Endothelial cell of umbilical vein (primary cell): Measurements from ENCODE around the gene JAZF1. TPM values are rescaled to one million over a fixed set of nuclear protein-coding genes. Genes with fewer than 3 reads are reported as not detected.

Source experiments
- BruUV-seq: library from RNA; stranded (reverse); fragments of 400-500 nt; replicated peaks from 2 replicates; lab custom pipeline; 2021; lab: Mats Ljungman, UMichigan
- CTCF ChIA-PET: fragments of 300-600, 350-600 bp; sonication (Branson Sonifier 250); formaldehyde crosslinking; loops from one replicate; lab custom pipeline; 2021; ENCODE audit warnings: antibody characterized with exemption, inconsistent platforms; lab: Charles Lee
- POLR2A ChIA-PET: fragments of 300-600, 350-600 bp; sonication (Branson Sonifier 250); formaldehyde crosslinking; loops from one replicate; lab custom pipeline; 2021; ENCODE audit warnings: antibody characterized with exemption, inconsistent platforms; lab: Charles Lee
- DNase-seq: peaks from one replicate; pipeline ENCODE4 v3.0.0-alpha.2; 2011; ENCODE audit warnings: low read depth, low spot score
- FAIRE-seq: peaks from 2 replicates; lab custom pipeline; 2011; peaks lifted over from hg19 to GRCh38; lab: Jason Lieb, UNC
- H2AFZ ChIP-seq: 2 replicates; pipeline ENCODE4 v1.6.0; 2012; ENCODE audit warnings: low read depth, low read length, control low read depth, inconsistent platforms
- H3K27ac ChIP-seq: 2 replicates; pipeline ENCODE4 v1.5.1; 2011; ENCODE audit warnings: low read depth, mild to moderate bottlenecking, control low read depth, low read length, moderate library complexity; ENCODE audit not compliant: insufficient read depth
- H3K27me3 ChIP-seq, 2 experiments: 2 replicates each; pipeline versions ENCODE4 v1.6.0 to v1.6.1; 2011; ENCODE audit warnings: low read length in 2 of 2, mixed read lengths in 1 of 2; ENCODE audit not compliant: control insufficient read depth in 2 of 2, insufficient read depth in 2 of 2
- H3K36me3 ChIP-seq, 2 experiments: 2 replicates in 1 of 2; 3 replicates in 1 of 2; pipeline ENCODE4 v1.5.1; 2011; ENCODE audit warnings: low read length in 2 of 2, mild to moderate bottlenecking in 1 of 2, moderate library complexity in 1 of 2; ENCODE audit not compliant: control insufficient read depth in 2 of 2, insufficient read depth in 2 of 2; ENCODE audit errors: extremely low read depth in 1 of 2
- H3K4me1 ChIP-seq: 3 replicates; pipeline ENCODE4 v1.5.1; 2011; ENCODE audit warnings: mild to moderate bottlenecking, low read length; ENCODE audit not compliant: control insufficient read depth, insufficient read depth; ENCODE audit errors: extremely low read depth
- H3K4me2 ChIP-seq: 2 replicates; pipeline ENCODE4 v1.6.1; 2011; ENCODE audit warnings: low read length, control low read depth, mixed read lengths; ENCODE audit not compliant: insufficient read depth
- H3K4me3 ChIP-seq, 3 experiments: fragments of 200-600 bp in 1 of 3; sonication (generic), shearing (Covaris generic) in 1 of 3; replicated peaks in 1 of 3; 2 replicates each; pipeline ENCODE4 v1.5.1; 2011 to 2016; ENCODE audit warnings: control low read depth in 3 of 3, low read length in 3 of 3, mild to moderate bottlenecking in 2 of 3, inconsistent platforms in 1 of 3, low read depth in 1 of 3, moderate library complexity in 1 of 3; ENCODE audit not compliant: insufficient read depth in 1 of 3
- H3K79me2 ChIP-seq: 2 replicates; pipeline ENCODE4 v1.6.0; 2012; ENCODE audit warnings: low read length, inconsistent platforms; ENCODE audit not compliant: control insufficient read depth, insufficient read depth
- H3K9ac ChIP-seq: replicated peaks from 2 replicates; pipeline ENCODE3; 2011; ENCODE audit warnings: low read length, control low read depth; ENCODE audit not compliant: insufficient read depth; ENCODE audit errors: extremely low read depth
- H3K9me1 ChIP-seq: replicated peaks from 3 replicates; pipeline ENCODE4 v1.6.0; 2011; ENCODE audit warnings: mild to moderate bottlenecking, low read length; ENCODE audit not compliant: control insufficient read depth, insufficient read depth; ENCODE audit errors: extremely low read depth
- H3K9me3 ChIP-seq: replicated peaks from 2 replicates; pipeline ENCODE4 v1.5.1; 2012; ENCODE audit warnings: low read length, inconsistent platforms; ENCODE audit not compliant: control insufficient read depth, insufficient read depth
- H4K20me1 ChIP-seq: replicated peaks from 2 replicates; pipeline ENCODE3; 2011; ENCODE audit warnings: mild to moderate bottlenecking, low read length; ENCODE audit not compliant: control insufficient read depth, insufficient read depth; ENCODE audit errors: extremely low read depth
- CTCF ChIP-seq, 2 donors: IDR thresholded peaks; 1 replicate in 1 of 2; 2 replicates in 1 of 2; pipeline ENCODE4 v1.5.1; 2011; ENCODE audit warnings: low read length in 2 of 2, mild to moderate bottlenecking in 2 of 2, moderate library complexity in 2 of 2, control low read depth in 1 of 2, inconsistent platforms in 1 of 2, low read depth in 1 of 2; ENCODE audit not compliant: insufficient read depth in 1 of 2; ENCODE audit errors: extremely low read depth in 1 of 2
- EZH2 ChIP-seq: IDR thresholded peaks from 2 replicates; pipeline ENCODE4 v1.6.1; 2012; ENCODE audit warnings: borderline replicate concordance, low read depth, mild to moderate bottlenecking, moderate library complexity, low read length, inconsistent platforms; ENCODE audit not compliant: severe bottlenecking
- FOS ChIP-seq: IDR thresholded peaks from 2 replicates; pipeline ENCODE4 v1.6.1; 2011; ENCODE audit warnings: mild to moderate bottlenecking, low read length, moderate library complexity, borderline replicate concordance; ENCODE audit not compliant: insufficient read depth
- GATA2 ChIP-seq: IDR thresholded peaks from 2 replicates; pipeline ENCODE4 v1.7.0; 2011; ENCODE audit warnings: low read depth, mild to moderate bottlenecking, moderate library complexity, mixed read lengths, low read length; ENCODE audit not compliant: insufficient read length, insufficient read depth
- JUN ChIP-seq: IDR thresholded peaks from 2 replicates; pipeline ENCODE4 v1.6.1; 2011; ENCODE audit warnings: borderline replicate concordance, low read depth; ENCODE audit not compliant: insufficient read length, insufficient read depth
- MYC ChIP-seq: IDR thresholded peaks from one replicate; pipeline ENCODE4 v1.6.1; 2011; ENCODE audit warnings: mild to moderate bottlenecking, low read depth, low read length
- POLR2A ChIP-seq: IDR thresholded peaks from 2 replicates; pipeline ENCODE4 v1.6.1; 2012; ENCODE audit warnings: low read depth, mild to moderate bottlenecking, control low read depth, low read length
- POLR2AphosphoS5 ChIP-seq: IDR thresholded peaks from 2 replicates; pipeline ENCODE4 v1.6.1; 2012; ENCODE audit warnings: low read depth, mild to moderate bottlenecking, control low read depth, low read length, moderate library complexity; ENCODE audit not compliant: insufficient read depth
- dilution Hi-C: fragments of 300-500 bp; cut with MboI; formaldehyde crosslinking; loops from one replicate; pipeline ENCODE4 v1.15.0; 2019; ENCODE audit warnings: low sequenced_read_pairs; ENCODE audit not compliant: extremely low pct_ligation_motif_present
- intact Hi-C: fragments of 100-400 bp; cut with micrococcal nuclease; formaldehyde crosslinking; loops from one replicate; pipeline ENCODE4 v1.10.0; 2022
- polyA plus RNA-seq, 4 experiments: library from polyadenylated mRNA; depleted of rRNA in 3 of 4; stranded (reverse) in 3 of 4; unstranded in 1 of 4; fragments of >200 nt; gene quantifications; 2 replicates each; pipeline versions ENCODE4 v1.2.1 to v1.2.3, GENCODE V29; 2011 to 2012; ENCODE audit warnings: missing spikeins in 1 of 4
- total RNA-seq: library from RNA; stranded (reverse); gene quantifications from 2 replicates; pipeline ENCODE4 v1.2.3, GENCODE V29; 2021
- TF ChIP-seq, protein P1 (sequence below): IDR thresholded peaks from 2 replicates; pipeline ENCODE4 v1.6.1; 2011; ENCODE audit not compliant: insufficient read depth, insufficient read length

The JAZF1 gene
- total and polyA plus RNA-seq, 2 donors (not counting 3 experiments of a cell fraction or from before 2014, with no cell fraction given) = 2.5 to 16.9 TPM

DNA sequence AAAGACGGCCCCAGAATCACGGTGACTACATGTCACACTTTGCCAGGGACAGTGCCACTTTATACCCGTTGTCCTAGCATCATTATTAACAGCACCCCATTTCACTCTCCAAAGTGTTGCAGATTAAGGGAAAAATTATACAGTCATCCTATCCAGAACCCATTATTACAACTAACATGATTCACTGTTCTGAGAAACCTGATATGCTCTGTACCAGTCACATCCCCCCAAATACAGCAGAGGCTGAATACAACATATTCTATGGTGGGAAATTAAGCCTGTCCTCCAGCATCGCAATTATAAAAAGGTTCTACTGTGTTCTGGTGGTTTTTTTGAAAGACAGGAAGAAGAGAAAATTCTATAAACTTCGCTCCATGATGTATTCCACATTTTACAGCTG is 162.1 kb downstream of the JAZF1 start:
- no peak for TF ChIP-seq GATA2
- no peak for TF ChIP-seq POLR2A
- TF ChIP-seq EZH2 = no peak
- TF ChIP-seq, protein P1, sequence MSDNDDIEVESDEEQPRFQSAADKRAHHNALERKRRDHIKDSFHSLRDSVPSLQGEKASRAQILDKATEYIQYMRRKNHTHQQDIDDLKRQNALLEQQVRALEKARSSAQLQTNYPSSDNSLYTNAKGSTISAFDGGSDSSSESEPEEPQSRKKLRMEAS = no peak
- no peak for TF ChIP-seq CTCF (IDR thresholded peaks at IDR 0.05; ENCODE audit: extremely low read depth in 1 of 2, insufficient read depth in 1 of 2, low read depth in 1 of 2, low read length in 2 of 2)
- no peak for TF ChIP-seq POLR2AphosphoS5
- no peak for TF ChIP-seq FOS
- no peak for TF ChIP-seq MYC
- TF ChIP-seq JUN = no peak
- Histone ChIP-seq H3K79me2 (no peaks in the 10 kb centered on the region), H3K9ac (no peak overlapping the region), H3K27ac (no peak overlapping the region), H3K9me3 (no peaks in the 10 kb centered on the region), H4K20me1 (no peaks in the 10 kb centered on the region), H3K9me1 (no peaks in the 10 kb centered on the region), H3K4me2 (no peak overlapping the region), H2AFZ (no peak overlapping the region), H3K4me1 (no peaks in the 10 kb centered on the region), H3K4me3 (no peak overlapping the region), H3K27me3 (no peaks in the 10 kb centered on the region), H3K36me3 (no peaks in the 10 kb centered on the region)
- no TSS peak for BruUV-seq
- POLR2A ChIA-PET = no interaction called here
- CTCF ChIA-PET = interaction anchor here (1.5 to 8.0 kb wide), 6 partner anchors 60 to 823 kb away, joined by 3 to 69 read pairs (median 4); partner anchors contain the start of gene HOXA13
- intact Hi-C loops (no loop called here), dilution Hi-C loops (no loop called here)
- DNase-seq (no peak), FAIRE-seq (no peak)
